RWPE1 (cell line): Measurements from ENCODE around the gene GPC5.

Source experiments
- CTCF ChIA-PET: fragments of 350-600 bp; sonication (Branson Sonifier 250); formaldehyde crosslinking; extraction: SDS; loops from one replicate; lab custom pipeline; 2021; lab: Yijun Ruan, JAX
- POLR2A ChIA-PET: fragments of 400-600 bp; formaldehyde crosslinking; extraction: SDS; loops from one replicate; lab custom pipeline; 2020; ENCODE audit warnings: antibody characterized with exemption; ENCODE audit not compliant: low non-redundant PET; lab: Yijun Ruan, JAX
- DNase-seq: peaks from one replicate; pipeline ENCODE4 v3.0.0; 2012; ENCODE audit warnings: low spot score
- H3K27ac ChIP-seq: fragments of 450-650 bp; 2 replicates; pipeline ENCODE4 v1.5.1; 2017
- TF ChIP-seq, protein P1 (sequence below): fragments of 450-650 bp; conservative IDR thresholded peaks from 2 replicates; pipeline ENCODE4 v1.5.1; 2017; ENCODE audit warnings: low read depth, mild to moderate bottlenecking

The GPC5 gene

GRCh38 chr13:92384410-92384809 lies 986.0 kb downstream of the GPC5 start:
- H3K27ac ChIP-seq = no peak overlapping the region
- ChIA-PET POLR2A (no interaction called here), CTCF (no interaction called here)
- no peak for DNase-seq
- TF ChIP-seq, protein P1, sequence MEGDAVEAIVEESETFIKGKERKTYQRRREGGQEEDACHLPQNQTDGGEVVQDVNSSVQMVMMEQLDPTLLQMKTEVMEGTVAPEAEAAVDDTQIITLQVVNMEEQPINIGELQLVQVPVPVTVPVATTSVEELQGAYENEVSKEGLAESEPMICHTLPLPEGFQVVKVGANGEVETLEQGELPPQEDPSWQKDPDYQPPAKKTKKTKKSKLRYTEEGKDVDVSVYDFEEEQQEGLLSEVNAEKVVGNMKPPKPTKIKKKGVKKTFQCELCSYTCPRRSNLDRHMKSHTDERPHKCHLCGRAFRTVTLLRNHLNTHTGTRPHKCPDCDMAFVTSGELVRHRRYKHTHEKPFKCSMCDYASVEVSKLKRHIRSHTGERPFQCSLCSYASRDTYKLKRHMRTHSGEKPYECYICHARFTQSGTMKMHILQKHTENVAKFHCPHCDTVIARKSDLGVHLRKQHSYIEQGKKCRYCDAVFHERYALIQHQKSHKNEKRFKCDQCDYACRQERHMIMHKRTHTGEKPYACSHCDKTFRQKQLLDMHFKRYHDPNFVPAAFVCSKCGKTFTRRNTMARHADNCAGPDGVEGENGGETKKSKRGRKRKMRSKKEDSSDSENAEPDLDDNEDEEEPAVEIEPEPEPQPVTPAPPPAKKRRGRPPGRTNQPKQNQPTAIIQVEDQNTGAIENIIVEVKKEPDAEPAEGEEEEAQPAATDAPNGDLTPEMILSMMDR = no peak

GRCh38 chr13:92387245-92387644 lies 988.8 kb downstream of the GPC5 start:
- ChIA-PET CTCF (interaction anchor here (0.7 kb wide), 1 partner anchor 312 kb away, joined by 3 read pairs; no protein-coding TSS in a partner anchor), POLR2A (no interaction called here)
- no peak for DNase-seq
- TF ChIP-seq, protein P1 = no peak
- H3K27ac ChIP-seq = no peak overlapping the region

- DNase-seq = no peak
These were observed 991.8 kb downstream of the GPC5 start for GRCh38 chr13:92390217-92390616.

DNA sequence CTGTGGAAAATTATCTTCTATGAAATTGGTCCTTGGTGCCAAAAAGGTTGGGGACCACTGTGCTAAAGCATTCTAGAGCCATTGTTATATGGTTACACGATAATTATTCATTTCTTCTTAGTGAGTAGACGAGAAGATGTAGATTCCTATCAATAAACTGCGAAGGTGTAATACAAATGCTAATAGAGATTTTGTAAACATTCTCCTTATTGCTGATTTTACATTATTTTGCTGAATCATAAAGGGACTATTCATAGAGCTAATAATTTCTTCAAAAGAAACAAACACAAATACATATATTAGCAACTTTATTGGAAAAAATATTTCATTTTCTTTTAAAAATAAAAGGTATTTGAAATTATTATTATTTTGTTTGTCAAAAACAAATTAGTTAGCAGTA lies 1005.2 kb downstream of the GPC5 start:
- DNase-seq = no peak
- POLR2A ChIA-PET = interaction anchor here (0.6 kb wide), 1 partner anchor 37 kb away, joined by 3 read pairs; no protein-coding TSS in a partner anchor
- CTCF ChIA-PET = no interaction called here

More at GRCh38 chr13:92390217-92390616, 991.8 kb downstream of the GPC5 start:
- CTCF ChIA-PET = no interaction called here
- H3K27ac ChIP-seq = no peak overlapping the region
- TF ChIP-seq, protein P1 = no peak
- POLR2A ChIA-PET = no interaction called here

DNA sequence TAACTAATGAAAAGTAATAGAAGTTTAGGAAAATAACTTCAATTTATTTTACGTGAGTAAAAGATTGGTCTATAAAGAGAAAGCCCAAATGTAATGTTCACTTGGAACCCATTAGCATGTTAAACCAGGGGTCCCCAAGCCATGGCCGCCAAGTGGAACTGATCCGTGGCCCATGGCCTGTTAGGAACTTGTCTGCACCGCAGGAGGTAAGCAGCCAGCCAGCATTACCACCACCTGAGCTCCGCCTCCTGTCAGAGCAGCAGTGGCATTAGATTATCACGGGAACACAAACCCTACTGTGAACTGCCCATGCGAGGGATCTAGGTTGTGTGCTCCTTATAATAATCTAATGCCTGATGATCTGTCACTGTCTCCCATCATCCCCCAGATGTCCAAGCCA lies 1009.4 kb downstream of the GPC5 start:
- TF ChIP-seq, protein P1 = no peak
- ChIA-PET POLR2A (no interaction called here), CTCF (interaction anchor here (0.6 kb wide), 1 partner anchor 35 kb away, joined by 3 read pairs; no protein-coding TSS in a partner anchor)
- H3K27ac ChIP-seq = no peak overlapping the region
- no peak for DNase-seq

More for the DNA sequence above, 1005.2 kb downstream of the GPC5 start:
- TF ChIP-seq, protein P1 = no peak
- H3K27ac ChIP-seq = no peak overlapping the region

GRCh38 chr13:92412481-92412880 lies 1014.1 kb downstream of the GPC5 start:
- H3K27ac ChIP-seq = no peak overlapping the region
- ChIA-PET CTCF (no interaction called here), POLR2A (no interaction called here)
- TF ChIP-seq, protein P1 = no peak
- no peak for DNase-seq
